SK-N-SH treated with all-trans-retinoic acid at 6 μM for 48 hours (cell line): ENCODE measurements around the gene SRPK3.
A peak's percentile ranks its signal among the peaks of the same experiment; 100 is the strongest.

Source experiments
- ATAC-seq: fragments of 200-7000 bp; cut with Tn5 transposase; 3 replicates; pipeline ENCODE4 v1.9.1; 2020; ENCODE audit warnings: mild to moderate bottlenecking, moderate library complexity
- ARNTL ChIP-seq: fragments of 450-650 bp; formaldehyde crosslinking; IDR thresholded peaks from 2 replicates; pipeline ENCODE4 v1.5.0; 2020; ENCODE audit warnings: low read depth, mild to moderate bottlenecking, moderate library complexity, borderline replicate concordance
- BACH2 ChIP-seq: fragments of 250-450 bp; sonication (Bioruptor Pico); IDR thresholded peaks from 2 replicates; pipeline ENCODE4 v1.9.0; 2021; ENCODE audit warnings: mild to moderate bottlenecking, borderline replicate concordance
- CSDC2 ChIP-seq: fragments of 250-450 bp; sonication (Bioruptor Pico); IDR thresholded peaks from 2 replicates; pipeline ENCODE4 v1.5.0; 2020; ENCODE audit warnings: mild to moderate bottlenecking, moderate library complexity
- ESRRG ChIP-seq: fragments of 250-450 bp; sonication (Bioruptor Pico); IDR thresholded peaks from 2 replicates; pipeline ENCODE4 v1.6.1; 2021; ENCODE audit warnings: mild to moderate bottlenecking
- GLIS3 ChIP-seq: fragments of 250-450 bp; sonication (Bioruptor Pico); IDR thresholded peaks from 2 replicates; pipeline ENCODE4 v1.5.0; 2020; ENCODE audit warnings: mild to moderate bottlenecking, moderate library complexity
- ISL1 ChIP-seq: fragments of 250-450 bp; sonication (Bioruptor Pico); IDR thresholded peaks from 2 replicates; pipeline ENCODE4 v2.1.2; 2022; ENCODE audit warnings: mild to moderate bottlenecking, moderate library complexity
- OSR1 ChIP-seq: fragments of 250-450 bp; sonication (Bioruptor Pico); IDR thresholded peaks from 2 replicates; pipeline ENCODE4 v1.8.0; 2022; ENCODE audit warnings: moderate library complexity, mild to moderate bottlenecking, inconsistent platforms
- PPARA ChIP-seq: fragments of 250-450 bp; sonication (Bioruptor Pico); IDR thresholded peaks from 2 replicates; pipeline ENCODE4 v1.5.0; 2020; ENCODE audit warnings: mild to moderate bottlenecking, borderline replicate concordance
- RARB ChIP-seq: fragments of 250-450 bp; sonication (Bioruptor Pico); IDR thresholded peaks from 2 replicates; pipeline ENCODE4 v1.8.0; 2021; ENCODE audit warnings: mild to moderate bottlenecking, moderate library complexity
- SNAI2 ChIP-seq: fragments of 250-450 bp; sonication (Bioruptor Pico); IDR thresholded peaks from 2 replicates; pipeline ENCODE4 v1.5.0; 2020; ENCODE audit warnings: mild to moderate bottlenecking, moderate library complexity
- TOX ChIP-seq: fragments of 250-450 bp; sonication (Bioruptor Pico); IDR thresholded peaks from 2 replicates; pipeline ENCODE4 v1.8.0; 2021; ENCODE audit warnings: mild to moderate bottlenecking, moderate library complexity, borderline replicate concordance
- ZC3H10 ChIP-seq: fragments of 250-450 bp; sonication (Bioruptor Pico); IDR thresholded peaks from 2 replicates; pipeline ENCODE4 v1.5.1; 2021; ENCODE audit warnings: mild to moderate bottlenecking, moderate library complexity
- ZFP3 ChIP-seq: fragments of 250-450 bp; sonication (Bioruptor Pico); IDR thresholded peaks from 2 replicates; pipeline ENCODE4 v1.5.0; 2020; ENCODE audit warnings: mild to moderate bottlenecking, moderate library complexity
- ZFP30 ChIP-seq: fragments of 450-650 bp; formaldehyde crosslinking; IDR thresholded peaks from 2 replicates; pipeline ENCODE4 v1.5.0; 2022; ENCODE audit warnings: mild to moderate bottlenecking, moderate library complexity
- ZNF565 ChIP-seq: fragments of 450-650 bp; formaldehyde crosslinking; conservative IDR thresholded peaks from 2 replicates; pipeline ENCODE4 v1.5.0; 2020; ENCODE audit warnings: low read depth, mild to moderate bottlenecking, moderate library complexity
- ZNF70 ChIP-seq: fragments of 450-650 bp; formaldehyde crosslinking; IDR thresholded peaks from 2 replicates; pipeline ENCODE4 v1.5.0; 2020; ENCODE audit warnings: mild to moderate bottlenecking, moderate library complexity
- ZNF8 ChIP-seq: fragments of 450-650 bp; formaldehyde crosslinking; IDR thresholded peaks from 2 replicates; pipeline ENCODE4 v1.5.0; 2020; ENCODE audit warnings: mild to moderate bottlenecking, moderate library complexity
- TF ChIP-seq, protein P1 (sequence below): fragments of 250-450 bp; sonication (Bioruptor Pico); IDR thresholded peaks from 2 replicates; pipeline ENCODE4 v1.5.1; 2020; ENCODE audit warnings: low read depth, mild to moderate bottlenecking, moderate library complexity
- TF ChIP-seq, protein P2 (sequence below): fragments of 250-450 bp; sonication (Bioruptor Pico); IDR thresholded peaks from 2 replicates; pipeline ENCODE4 v1.5.1; 2021; ENCODE audit warnings: mild to moderate bottlenecking, moderate library complexity
- TF ChIP-seq, protein P3 (sequence below): fragments of 250-450 bp; sonication (Bioruptor Pico); IDR thresholded peaks from 2 replicates; pipeline ENCODE4 v1.8.0; 2020; ENCODE audit warnings: mild to moderate bottlenecking, moderate library complexity, borderline replicate concordance
- TF ChIP-seq, protein P4 (sequence below): fragments of 250-450 bp; sonication (Bioruptor Pico); IDR thresholded peaks from 2 replicates; pipeline ENCODE4 v1.5.0; 2020; ENCODE audit warnings: mild to moderate bottlenecking, moderate library complexity
- TF ChIP-seq, protein P5 (sequence below): fragments of 250-450 bp; sonication (Bioruptor Pico); IDR thresholded peaks from 2 replicates; pipeline ENCODE4 v1.8.0; 2021; ENCODE audit warnings: low read depth, mild to moderate bottlenecking, moderate library complexity, borderline replicate concordance

SRPK3 gene

DNA sequence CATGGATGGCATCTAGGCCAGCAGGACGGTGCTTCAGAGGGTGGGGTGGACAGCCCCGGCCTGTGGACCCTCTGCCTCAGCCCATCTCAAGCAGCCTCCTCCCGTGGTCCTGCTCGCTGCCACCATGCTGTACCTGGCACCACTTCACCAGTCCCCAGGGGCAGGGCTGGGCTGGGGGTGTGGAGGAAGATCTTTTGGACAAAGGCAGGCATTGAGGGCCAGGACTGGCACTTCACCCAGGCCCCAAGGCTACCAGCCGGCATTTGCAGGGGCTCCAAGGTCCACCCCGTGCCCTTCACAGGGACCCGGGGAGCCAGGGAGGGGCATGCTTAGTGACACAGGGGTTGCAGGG is 16.1 kb upstream of the SRPK3 start:
- TF ChIP-seq, protein P1, sequence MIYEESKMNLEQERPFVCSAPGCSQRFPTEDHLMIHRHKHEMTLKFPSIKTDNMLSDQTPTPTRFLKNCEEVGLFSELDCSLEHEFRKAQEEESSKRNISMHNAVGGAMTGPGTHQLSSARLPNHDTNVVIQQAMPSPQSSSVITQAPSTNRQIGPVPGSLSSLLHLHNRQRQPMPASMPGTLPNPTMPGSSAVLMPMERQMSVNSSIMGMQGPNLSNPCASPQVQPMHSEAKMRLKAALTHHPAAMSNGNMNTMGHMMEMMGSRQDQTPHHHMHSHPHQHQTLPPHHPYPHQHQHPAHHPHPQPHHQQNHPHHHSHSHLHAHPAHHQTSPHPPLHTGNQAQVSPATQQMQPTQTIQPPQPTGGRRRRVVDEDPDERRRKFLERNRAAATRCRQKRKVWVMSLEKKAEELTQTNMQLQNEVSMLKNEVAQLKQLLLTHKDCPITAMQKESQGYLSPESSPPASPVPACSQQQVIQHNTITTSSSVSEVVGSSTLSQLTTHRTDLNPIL (CRISPR knock-in tag), result no peak
- TF ChIP-seq ESRRG (CRISPR knock-in tag) (no peak), ZNF565 (CRISPR knock-in tag) (no peak), OSR1 (CRISPR knock-in tag) (no peak), ISL1 (CRISPR knock-in tag) (no peak), RARB (CRISPR knock-in tag) (no peak), ZNF70 (CRISPR knock-in tag) (no peak), CSDC2 (CRISPR knock-in tag) (no peak), SNAI2 (CRISPR knock-in tag) (no peak), PPARA (no peak), GLIS3 (CRISPR knock-in tag) (no peak), TOX (CRISPR knock-in tag) (no peak), ZC3H10 (CRISPR knock-in tag) (no peak), ZNF8 (CRISPR knock-in tag) (no peak), BACH2 (no peak)
- TF ChIP-seq, protein P2, sequence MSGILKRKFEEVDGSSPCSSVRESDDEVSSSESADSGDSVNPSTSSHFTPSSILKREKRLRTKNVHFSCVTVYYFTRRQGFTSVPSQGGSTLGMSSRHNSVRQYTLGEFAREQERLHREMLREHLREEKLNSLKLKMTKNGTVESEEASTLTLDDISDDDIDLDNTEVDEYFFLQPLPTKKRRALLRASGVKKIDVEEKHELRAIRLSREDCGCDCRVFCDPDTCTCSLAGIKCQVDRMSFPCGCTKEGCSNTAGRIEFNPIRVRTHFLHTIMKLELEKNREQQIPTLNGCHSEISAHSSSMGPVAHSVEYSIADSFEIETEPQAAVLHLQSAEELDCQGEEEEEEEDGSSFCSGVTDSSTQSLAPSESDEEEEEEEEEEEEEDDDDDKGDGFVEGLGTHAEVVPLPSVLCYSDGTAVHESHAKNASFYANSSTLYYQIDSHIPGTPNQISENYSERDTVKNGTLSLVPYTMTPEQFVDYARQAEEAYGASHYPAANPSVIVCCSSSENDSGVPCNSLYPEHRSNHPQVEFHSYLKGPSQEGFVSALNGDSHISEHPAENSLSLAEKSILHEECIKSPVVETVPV (CRISPR knock-in tag), result no peak
- TF ChIP-seq, protein P3, sequence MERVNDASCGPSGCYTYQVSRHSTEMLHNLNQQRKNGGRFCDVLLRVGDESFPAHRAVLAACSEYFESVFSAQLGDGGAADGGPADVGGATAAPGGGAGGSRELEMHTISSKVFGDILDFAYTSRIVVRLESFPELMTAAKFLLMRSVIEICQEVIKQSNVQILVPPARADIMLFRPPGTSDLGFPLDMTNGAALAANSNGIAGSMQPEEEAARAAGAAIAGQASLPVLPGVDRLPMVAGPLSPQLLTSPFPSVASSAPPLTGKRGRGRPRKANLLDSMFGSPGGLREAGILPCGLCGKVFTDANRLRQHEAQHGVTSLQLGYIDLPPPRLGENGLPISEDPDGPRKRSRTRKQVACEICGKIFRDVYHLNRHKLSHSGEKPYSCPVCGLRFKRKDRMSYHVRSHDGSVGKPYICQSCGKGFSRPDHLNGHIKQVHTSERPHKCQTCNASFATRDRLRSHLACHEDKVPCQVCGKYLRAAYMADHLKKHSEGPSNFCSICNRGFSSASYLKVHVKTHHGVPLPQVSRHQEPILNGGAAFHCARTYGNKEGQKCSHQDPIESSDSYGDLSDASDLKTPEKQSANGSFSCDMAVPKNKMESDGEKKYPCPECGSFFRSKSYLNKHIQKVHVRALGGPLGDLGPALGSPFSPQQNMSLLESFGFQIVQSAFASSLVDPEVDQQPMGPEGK (CRISPR knock-in tag), result no peak
- TF ChIP-seq, protein P4, sequence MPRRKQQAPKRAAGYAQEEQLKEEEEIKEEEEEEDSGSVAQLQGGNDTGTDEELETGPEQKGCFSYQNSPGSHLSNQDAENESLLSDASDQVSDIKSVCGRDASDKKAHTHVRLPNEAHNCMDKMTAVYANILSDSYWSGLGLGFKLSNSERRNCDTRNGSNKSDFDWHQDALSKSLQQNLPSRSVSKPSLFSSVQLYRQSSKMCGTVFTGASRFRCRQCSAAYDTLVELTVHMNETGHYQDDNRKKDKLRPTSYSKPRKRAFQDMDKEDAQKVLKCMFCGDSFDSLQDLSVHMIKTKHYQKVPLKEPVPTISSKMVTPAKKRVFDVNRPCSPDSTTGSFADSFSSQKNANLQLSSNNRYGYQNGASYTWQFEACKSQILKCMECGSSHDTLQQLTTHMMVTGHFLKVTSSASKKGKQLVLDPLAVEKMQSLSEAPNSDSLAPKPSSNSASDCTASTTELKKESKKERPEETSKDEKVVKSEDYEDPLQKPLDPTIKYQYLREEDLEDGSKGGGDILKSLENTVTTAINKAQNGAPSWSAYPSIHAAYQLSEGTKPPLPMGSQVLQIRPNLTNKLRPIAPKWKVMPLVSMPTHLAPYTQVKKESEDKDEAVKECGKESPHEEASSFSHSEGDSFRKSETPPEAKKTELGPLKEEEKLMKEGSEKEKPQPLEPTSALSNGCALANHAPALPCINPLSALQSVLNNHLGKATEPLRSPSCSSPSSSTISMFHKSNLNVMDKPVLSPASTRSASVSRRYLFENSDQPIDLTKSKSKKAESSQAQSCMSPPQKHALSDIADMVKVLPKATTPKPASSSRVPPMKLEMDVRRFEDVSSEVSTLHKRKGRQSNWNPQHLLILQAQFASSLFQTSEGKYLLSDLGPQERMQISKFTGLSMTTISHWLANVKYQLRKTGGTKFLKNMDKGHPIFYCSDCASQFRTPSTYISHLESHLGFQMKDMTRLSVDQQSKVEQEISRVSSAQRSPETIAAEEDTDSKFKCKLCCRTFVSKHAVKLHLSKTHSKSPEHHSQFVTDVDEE, result no peak
- TF ChIP-seq, protein P5, sequence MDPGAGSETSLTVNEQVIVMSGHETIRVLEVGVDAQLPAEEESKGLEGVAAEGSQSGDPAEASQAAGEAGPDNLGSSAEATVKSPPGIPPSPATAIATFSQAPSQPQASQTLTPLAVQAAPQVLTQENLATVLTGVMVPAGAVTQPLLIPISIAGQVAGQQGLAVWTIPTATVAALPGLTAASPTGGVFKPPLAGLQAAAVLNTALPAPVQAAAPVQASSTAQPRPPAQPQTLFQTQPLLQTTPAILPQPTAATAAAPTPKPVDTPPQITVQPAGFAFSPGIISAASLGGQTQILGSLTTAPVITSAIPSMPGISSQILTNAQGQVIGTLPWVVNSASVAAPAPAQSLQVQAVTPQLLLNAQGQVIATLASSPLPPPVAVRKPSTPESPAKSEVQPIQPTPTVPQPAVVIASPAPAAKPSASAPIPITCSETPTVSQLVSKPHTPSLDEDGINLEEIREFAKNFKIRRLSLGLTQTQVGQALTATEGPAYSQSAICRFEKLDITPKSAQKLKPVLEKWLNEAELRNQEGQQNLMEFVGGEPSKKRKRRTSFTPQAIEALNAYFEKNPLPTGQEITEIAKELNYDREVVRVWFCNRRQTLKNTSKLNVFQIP (CRISPR knock-in tag), result no peak
- no peak for ATAC-seq

DNA sequence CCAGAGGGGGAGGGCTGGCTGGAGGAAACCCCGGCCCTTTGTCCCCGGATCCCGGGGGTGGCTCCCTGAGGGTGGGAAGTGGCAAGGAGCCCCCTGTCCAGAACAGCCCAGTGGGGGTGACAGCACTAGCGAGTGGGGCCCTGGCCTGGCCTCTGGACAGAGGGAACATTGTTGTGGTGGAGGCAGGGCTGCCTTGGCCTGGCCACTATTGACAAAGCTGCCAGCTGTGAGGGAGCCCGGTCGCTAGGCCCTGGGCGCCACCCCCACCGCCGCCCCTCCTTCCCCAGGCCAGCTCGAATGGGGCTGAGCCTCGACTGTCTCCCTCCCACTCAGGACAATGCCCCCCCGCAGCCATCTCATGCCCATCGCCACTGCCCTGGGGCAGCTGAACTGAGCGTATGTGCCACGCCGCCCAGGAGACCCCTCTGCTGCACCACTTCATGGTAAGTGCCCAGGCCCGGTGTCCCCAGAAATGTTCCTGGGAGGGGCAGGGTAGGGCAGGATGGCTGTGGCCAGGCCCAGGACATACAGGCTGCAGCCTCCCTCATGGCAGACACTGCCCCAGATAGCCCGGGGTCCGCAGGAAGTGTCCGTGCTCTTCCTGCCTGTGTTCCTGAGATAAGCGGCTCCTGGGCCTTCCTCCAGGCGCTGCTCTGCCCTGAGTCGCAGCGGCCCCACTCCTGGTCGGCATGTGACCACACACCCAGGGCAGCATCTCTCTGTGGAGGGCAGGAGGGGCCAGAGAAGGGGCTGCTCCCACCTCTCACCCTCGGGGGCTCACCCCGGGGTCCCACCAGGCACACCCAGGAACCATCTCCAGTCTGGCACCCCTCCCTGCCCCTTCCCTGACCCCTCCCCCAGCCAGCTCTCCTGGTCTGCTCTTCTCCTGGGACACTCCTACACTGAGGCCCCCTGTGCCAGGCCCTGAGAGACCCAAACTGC is 15.4 kb upstream of the SRPK3 start:
- TF ChIP-seq SNAI2 (CRISPR knock-in tag) (no peak), ARNTL (CRISPR knock-in tag) (no peak), ZNF8 (CRISPR knock-in tag) (no peak), ZFP30 (CRISPR knock-in tag) (no peak), OSR1 (CRISPR knock-in tag) (no peak), ZC3H10 (CRISPR knock-in tag) (no peak), RARB (CRISPR knock-in tag) (no peak), ZNF70 (CRISPR knock-in tag) (no peak), ZFP3 (CRISPR knock-in tag) (no peak), ZNF565 (CRISPR knock-in tag) (no peak), BACH2 (no peak), TOX (CRISPR knock-in tag) (no peak), CSDC2 (CRISPR knock-in tag) (no peak), ESRRG (CRISPR knock-in tag) (no peak)
- TF ChIP-seq, protein P4, result no peak
- TF ChIP-seq, protein P5 (CRISPR knock-in tag), result no peak
- peak; percentile 47 for ATAC-seq
